H1 (cell line): ENCODE results near the gene MELTF. TPM values are rescaled to one million over a fixed set of nuclear protein-coding genes. Genes with fewer than 3 reads are reported as not detected.

Source experiments
- CTCF ChIA-PET: fragments of 300-600 bp; sonication (Branson Sonifier 250); formaldehyde crosslinking; loops from one replicate; lab custom pipeline; 2021; ENCODE audit not compliant: partially characterized antibody; lab: Charles Lee
- POLR2A ChIA-PET: fragments of 300-600 bp; sonication (Branson Sonifier 250); formaldehyde crosslinking; loops from one replicate; lab custom pipeline; 2021; ENCODE audit warnings: inconsistent platforms; ENCODE audit not compliant: partially characterized antibody; lab: Charles Lee
- DNase-seq, 2 experiments: peaks; one replicate each; pipeline versions ENCODE4 v3.0.0 to v3.0.0-alpha.2; 2010 to 2022; ENCODE audit warnings: low spot score in 2 of 2, low read depth in 1 of 2, mixed read lengths in 1 of 2
- FAIRE-seq: peaks from 2 replicates; lab custom pipeline; 2011; peaks lifted over from hg19 to GRCh38; lab: Jason Lieb, UNC
- H2AFZ ChIP-seq: 2 replicates; pipeline ENCODE4 v1.8.1; 2012; ENCODE audit warnings: low read length, inconsistent platforms
- H2AK5ac ChIP-seq: 2 replicates; pipeline ENCODE4 v1.6.1; 2013; ENCODE audit warnings: low read depth, low read length
- H2BK120ac ChIP-seq: replicated peaks from 2 replicates; pipeline ENCODE3; 2013; ENCODE audit warnings: low read depth, low read length, inconsistent platforms
- H2BK12ac ChIP-seq: 2 replicates; pipeline ENCODE4 v1.6.1; 2013; ENCODE audit warnings: low read depth, low read length
- H2BK15ac ChIP-seq: 2 replicates; pipeline ENCODE4 v1.6.1; 2013; ENCODE audit warnings: low read length
- H2BK20ac ChIP-seq: 2 replicates; pipeline ENCODE4 v1.6.1; 2013; ENCODE audit warnings: low read length
- H2BK5ac ChIP-seq: 2 replicates; pipeline ENCODE4 v1.6.1; 2013; ENCODE audit warnings: low read depth, low read length
- H3K14ac ChIP-seq: 2 replicates; pipeline ENCODE4 v1.6.1; 2013; ENCODE audit warnings: inconsistent platforms; ENCODE audit not compliant: insufficient read length
- H3K18ac ChIP-seq: 2 replicates; pipeline ENCODE4 v1.6.1; 2013; ENCODE audit warnings: low read length; ENCODE audit errors: extremely low read depth
- H3K23ac ChIP-seq: 2 replicates; pipeline ENCODE4 v1.6.1; 2013; ENCODE audit warnings: inconsistent platforms; ENCODE audit not compliant: insufficient read length
- H3K23me2 ChIP-seq: 2 replicates; pipeline ENCODE4 v1.6.1; 2013; ENCODE audit warnings: low read depth, low read length
- H3K27ac ChIP-seq: 2 replicates; pipeline ENCODE4 v1.6.1; 2011; ENCODE audit warnings: low read depth, low read length, inconsistent platforms
- H3K27me3 ChIP-seq, 4 experiments: replicated peaks in 1 of 4; 1 replicate in 1 of 4; 2 replicates in 3 of 4; pipeline versions ENCODE4 v1.6.1 to v1.8.1; 2011 to 2013; ENCODE audit warnings: low read length in 3 of 4, mild to moderate bottlenecking in 3 of 4, inconsistent platforms in 2 of 4, mixed read lengths in 2 of 4, moderate library complexity in 1 of 4; ENCODE audit not compliant: control insufficient read depth in 3 of 4, insufficient read depth in 3 of 4; ENCODE audit errors: extremely low read depth in 1 of 4
- H3K36me3 ChIP-seq, 4 experiments: 2 replicates each; pipeline versions ENCODE4 v1.6.1 to v1.8.1; 2011 to 2013; ENCODE audit warnings: mild to moderate bottlenecking in 4 of 4, low read length in 3 of 4, moderate library complexity in 2 of 4, control low read depth in 1 of 4, inconsistent platforms in 1 of 4; ENCODE audit not compliant: insufficient read depth in 4 of 4, control insufficient read depth in 2 of 4
- H3K4ac ChIP-seq: replicated peaks from 2 replicates; pipeline ENCODE3; 2013; ENCODE audit warnings: low read length, low read depth, mixed read lengths, inconsistent platforms; ENCODE audit not compliant: insufficient read length
- H3K4me1 ChIP-seq, 4 experiments: replicated peaks in 1 of 4; 1 replicate in 1 of 4; 2 replicates in 3 of 4; pipeline versions ENCODE4 v1.6.1 to v1.8.1; 2011 to 2013; ENCODE audit warnings: low read length in 3 of 4, inconsistent platforms in 2 of 4, mixed read lengths in 1 of 4; ENCODE audit not compliant: insufficient read depth in 4 of 4, control insufficient read depth in 3 of 4
- H3K4me2 ChIP-seq, 2 experiments: 2 replicates each; pipeline versions ENCODE4 v1.6.1 to v1.8.1; 2011 to 2013; ENCODE audit warnings: low read depth in 2 of 2, low read length in 2 of 2, control low read depth in 1 of 2, inconsistent platforms in 1 of 2, mild to moderate bottlenecking in 1 of 2; ENCODE audit not compliant: insufficient read depth in 1 of 2
- H3K4me3 ChIP-seq, 4 experiments: fragments of 200-600, 300-600 bp in 1 of 4; sonication (generic), shearing (Covaris generic), sonication (Bioruptor Twin) in 1 of 4; 2 replicates each; pipeline versions ENCODE4 v1.5.1 to v1.8.1; 2011 to 2016; ENCODE audit warnings: low read length in 4 of 4, low read depth in 3 of 4, control low read depth in 2 of 4, inconsistent platforms in 2 of 4, mild to moderate bottlenecking in 2 of 4, mixed read lengths in 1 of 4, moderate library complexity in 1 of 4; ENCODE audit not compliant: insufficient read depth in 2 of 4; ENCODE audit errors: extremely low read depth in 1 of 4
- H3K56ac ChIP-seq: replicated peaks from 2 replicates; pipeline ENCODE3; 2013; ENCODE audit warnings: low read depth, mild to moderate bottlenecking, mixed read lengths, low read length, inconsistent platforms; ENCODE audit not compliant: insufficient read length
- H3K79me1 ChIP-seq: 2 replicates; pipeline ENCODE4 v1.6.1; 2013; ENCODE audit warnings: low read depth, low read length, control low read depth
- H3K79me2 ChIP-seq, 2 experiments: 2 replicates each; pipeline versions ENCODE4 v1.6.1 to v1.8.1; 2012 to 2013; ENCODE audit warnings: low read length in 2 of 2, mild to moderate bottlenecking in 2 of 2, inconsistent platforms in 1 of 2; ENCODE audit not compliant: insufficient read depth in 2 of 2, control insufficient read depth in 1 of 2
- H3K9ac ChIP-seq, 4 experiments: replicated peaks in 1 of 4; 1 replicate in 1 of 4; 2 replicates in 3 of 4; pipeline versions ENCODE4 v1.6.1 to v1.8.1; 2011 to 2013; ENCODE audit warnings: low read depth in 3 of 4, low read length in 3 of 4, control low read depth in 2 of 4, mild to moderate bottlenecking in 2 of 4, moderate library complexity in 2 of 4, inconsistent platforms in 1 of 4; ENCODE audit errors: extremely low read depth in 1 of 4
- H3K9me3 ChIP-seq, 2 experiments: 2 replicates each; pipeline versions ENCODE4 v1.6.1 to v1.8.1; 2012 to 2013; ENCODE audit warnings: mild to moderate bottlenecking in 2 of 2, moderate library complexity in 2 of 2, control low read depth in 1 of 2, inconsistent platforms in 1 of 2, low read depth in 1 of 2, low read length in 1 of 2, mixed read lengths in 1 of 2; ENCODE audit not compliant: insufficient read depth in 2 of 2
- H4K20me1 ChIP-seq, 2 experiments: replicated peaks in 1 of 2; 2 replicates each; pipeline versions ENCODE3 to v1.8.1; 2011 to 2013; ENCODE audit warnings: inconsistent platforms in 2 of 2, low read length in 2 of 2, mild to moderate bottlenecking in 1 of 2; ENCODE audit not compliant: insufficient read depth in 2 of 2, control insufficient read depth in 1 of 2
- H4K5ac ChIP-seq: 2 replicates; pipeline ENCODE4 v1.6.1; 2013; ENCODE audit warnings: low read length, low read depth, mixed read lengths, inconsistent platforms; ENCODE audit not compliant: insufficient read length
- H4K8ac ChIP-seq: 2 replicates; pipeline ENCODE4 v1.8.0; 2013; ENCODE audit warnings: mild to moderate bottlenecking, moderate library complexity, low read length, inconsistent platforms; ENCODE audit not compliant: insufficient read depth; ENCODE audit errors: extremely low read depth
- H4K91ac ChIP-seq: replicated peaks from 2 replicates; pipeline ENCODE3; 2013; ENCODE audit warnings: low read length, mixed read lengths, inconsistent platforms; ENCODE audit not compliant: insufficient read length
- CEBPB ChIP-seq: IDR thresholded peaks from 2 replicates; pipeline ENCODE4 v1.6.1; 2012; ENCODE audit warnings: low read depth, low read length
- NRF1 ChIP-seq: IDR thresholded peaks from 2 replicates; pipeline ENCODE4 v1.6.1; 2011; ENCODE audit warnings: mild to moderate bottlenecking, low read depth, low read length, improper control_type of control experiment
- TEAD4 ChIP-seq: IDR thresholded peaks from 2 replicates; pipeline ENCODE4 v1.6.1; 2012; ENCODE audit warnings: low read depth, low read length, inconsistent platforms, mixed read lengths
- WGBS, 2 experiments: shearing (Covaris generic) in 1 of 2; methylation state at CpG; one replicate each; pipeline versions ENCODE4 v1.1.6 to v1.1.7; 2013 to 2015; ENCODE audit warnings: low lambda C conversion rate in 2 of 2, mixed read lengths in 2 of 2, inconsistent platforms in 1 of 2, low coverage in 1 of 2, missing lambda C conversion rate in 1 of 2; ENCODE audit not compliant: insufficient replicate concordance in 2 of 2, insufficient coverage in 1 of 2, insufficient read length in 1 of 2; ENCODE audit errors: extremely low coverage in 1 of 2, missing lambda C conversion rate in 1 of 2; 5-methylcytosine and 5-hydroxymethylcytosine counted together
- polyA plus RNA-seq, 7 experiments: library from polyadenylated mRNA; depleted of rRNA in 3 of 7; stranded (reverse) in 5 of 7; unstranded in 2 of 7; fragments of >200 nt in 5 of 7; fragments of 200-250 nt in 2 of 7; gene quantifications; 1 replicate in 5 of 7; 2 replicates in 1 of 7; 4 replicates in 1 of 7; pipeline versions ENCODE4 v1.2.1 to v1.2.3, GENCODE V29; 2011 to 2013; ENCODE audit warnings: missing spikeins in 2 of 7, mixed read lengths in 2 of 7
- total RNA-seq: library from RNA; stranded (reverse); fragmentation: NEBNext Ultra II Directional; extraction: Animal tissue kit (Norgen Biotek cat#: 25700); gene quantifications from 2 replicates; pipeline ENCODE4 v1.2.1, GENCODE V29; 2021
- TF ChIP-seq, protein P1 (sequence below), 3 experiments: IDR thresholded peaks; 1 replicate in 2 of 3; 2 replicates in 1 of 3; pipeline versions ENCODE4 v1.5.1 to v1.6.1; 2011; ENCODE audit warnings: low read length in 3 of 3, mild to moderate bottlenecking in 3 of 3, inconsistent platforms in 2 of 3, low read depth in 1 of 3, moderate library complexity in 1 of 3; ENCODE audit not compliant: insufficient read depth in 1 of 3; ENCODE audit errors: control extremely low read depth in 1 of 3

The MELTF gene
- total and polyA plus RNA-seq, 2 of the 8 experiments (the other 6 are each of a cell fraction or from before 2014, with no cell fraction given) = 1.7 to 3.5 TPM

DNA sequence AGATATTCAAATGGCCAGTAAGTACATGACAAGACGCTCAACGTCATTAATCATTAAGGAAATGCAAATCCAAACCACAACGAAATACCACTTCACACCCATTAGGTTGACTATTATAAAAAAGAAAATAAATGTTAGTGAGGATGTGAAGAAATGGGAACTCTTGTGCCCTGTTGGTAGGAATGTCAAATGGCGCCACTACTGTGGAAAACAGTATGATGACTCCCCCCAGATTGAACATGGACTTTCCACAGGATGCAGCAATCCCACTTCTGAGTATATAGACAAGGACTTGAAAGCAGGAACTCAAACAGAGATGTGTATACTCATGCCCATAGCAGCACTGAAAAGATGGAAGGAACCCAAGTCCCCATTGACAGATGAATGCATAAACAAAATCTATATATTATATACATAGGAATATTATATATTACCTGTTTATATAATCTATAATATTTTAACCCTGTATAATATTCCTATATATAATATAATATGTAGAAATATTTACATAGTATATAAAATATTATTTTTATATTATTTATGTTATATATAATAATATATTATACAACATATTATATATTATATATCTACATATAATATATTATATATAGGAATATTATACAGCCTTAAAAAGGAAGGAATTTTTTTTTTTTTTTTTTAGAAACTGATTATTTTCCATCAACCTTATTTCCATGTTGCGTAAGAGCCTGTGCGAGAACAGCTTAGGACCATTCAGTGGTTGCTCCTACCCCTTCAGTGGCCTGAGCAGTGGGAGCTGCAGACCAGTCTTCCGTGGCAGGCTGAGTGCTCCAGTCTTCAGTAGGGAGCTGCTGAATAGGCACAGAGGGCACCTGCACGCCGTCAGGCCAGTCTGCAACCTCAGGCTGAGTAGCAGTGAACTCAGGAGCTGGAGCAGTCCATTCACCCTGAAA lies 43.4 kb downstream of the MELTF start:
- 0 out of 2 replicates have a peak, but pooled peaks have one; percentile 25 for TF ChIP-seq CEBPB
- peak; percentile 65; the same call in 1 of the 2 replicates for TF ChIP-seq TEAD4
- TF ChIP-seq, protein P1, sequence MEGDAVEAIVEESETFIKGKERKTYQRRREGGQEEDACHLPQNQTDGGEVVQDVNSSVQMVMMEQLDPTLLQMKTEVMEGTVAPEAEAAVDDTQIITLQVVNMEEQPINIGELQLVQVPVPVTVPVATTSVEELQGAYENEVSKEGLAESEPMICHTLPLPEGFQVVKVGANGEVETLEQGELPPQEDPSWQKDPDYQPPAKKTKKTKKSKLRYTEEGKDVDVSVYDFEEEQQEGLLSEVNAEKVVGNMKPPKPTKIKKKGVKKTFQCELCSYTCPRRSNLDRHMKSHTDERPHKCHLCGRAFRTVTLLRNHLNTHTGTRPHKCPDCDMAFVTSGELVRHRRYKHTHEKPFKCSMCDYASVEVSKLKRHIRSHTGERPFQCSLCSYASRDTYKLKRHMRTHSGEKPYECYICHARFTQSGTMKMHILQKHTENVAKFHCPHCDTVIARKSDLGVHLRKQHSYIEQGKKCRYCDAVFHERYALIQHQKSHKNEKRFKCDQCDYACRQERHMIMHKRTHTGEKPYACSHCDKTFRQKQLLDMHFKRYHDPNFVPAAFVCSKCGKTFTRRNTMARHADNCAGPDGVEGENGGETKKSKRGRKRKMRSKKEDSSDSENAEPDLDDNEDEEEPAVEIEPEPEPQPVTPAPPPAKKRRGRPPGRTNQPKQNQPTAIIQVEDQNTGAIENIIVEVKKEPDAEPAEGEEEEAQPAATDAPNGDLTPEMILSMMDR (IDR thresholded peaks at IDR 0.05; ENCODE audit: control extremely low read depth in 1 of 3, insufficient read depth in 1 of 3, low read depth in 1 of 3, low read length in 3 of 3) = peak in 1 of 3 experiments; percentile 18; a peak in 2 of 4 replicates
- TF ChIP-seq NRF1 = no peak
- TF ChIP-seq, all 59 proteins: peak for 3
- no peaks in the 10 kb centered on the region for H3K23me2 ChIP-seq
- no peak overlapping the region for H3K4ac ChIP-seq
- no peak overlapping the region for H2BK120ac ChIP-seq
- H4K5ac ChIP-seq = no peak overlapping the region
- no peaks in the 10 kb centered on the region for H3K27me3 ChIP-seq
- no peak overlapping the region for H3K23ac ChIP-seq
- FAIRE-seq (no peak), DNase-seq (no peak)
- H3K4me2 ChIP-seq = no peak overlapping the region
- no peak overlapping the region for H3K18ac ChIP-seq
- no peaks in the 10 kb centered on the region for H3K36me3 ChIP-seq
- peaks cover 0 to 1% of the 10 kb centered on the region in 2 experiments for H4K20me1 ChIP-seq
- no peaks in the 10 kb centered on the region for H3K79me1 ChIP-seq
- POLR2A ChIA-PET = no interaction called here
- no peak overlapping the region for H3K27ac ChIP-seq
- no peak overlapping the region for H2AFZ ChIP-seq
- no peak overlapping the region for H3K9ac ChIP-seq
- WGBS, 2 experiments = 94% methylated on average over 9 of the region's 9 CpGs; no CpG with 5 or more reads in 1 of the 2 experiments
- no peaks in the 10 kb centered on the region for H3K79me2 ChIP-seq
- H2AK5ac ChIP-seq = no peak overlapping the region
- H4K8ac ChIP-seq = no peak overlapping the region; the same call in 1 of the 2 replicates
- H3K4me3 ChIP-seq = no peak overlapping the region
- H3K4me1 ChIP-seq = no peaks in the 10 kb centered on the region
- H2BK15ac ChIP-seq = no peak overlapping the region
- H4K91ac ChIP-seq = no peak overlapping the region
- H3K9me3 ChIP-seq = no peaks in the 10 kb centered on the region
- CTCF ChIA-PET = interaction anchor here (0.7 to 1.5 kb wide), 9 partner anchors 8 to 945 kb away, joined by 3 to 5 read pairs (median 4); no protein-coding TSS in a partner anchor
- H2BK5ac ChIP-seq = no peak overlapping the region
- H2BK12ac ChIP-seq = no peak overlapping the region
- no peak overlapping the region for H3K14ac ChIP-seq
- no peak overlapping the region for H2BK20ac ChIP-seq
- no peak overlapping the region for H3K56ac ChIP-seq
